ENCODE data around the gene GZMA.
A peak's percentile ranks its signal among the peaks of the same experiment; 100 is the strongest.

GZMA gene

GRCh38 chr5:55110217-55110616, 7.8 kb downstream of the GZMA start:
- DNase-seq (ENCODE audit: low read depth in 2 of 2): no peak

- DNase-seq (ENCODE audit: low read depth in 2 of 2): no peak
These were observed 10.9 kb downstream of the GZMA start for GRCh38 chr5:55113327-55113726.

DNA sequence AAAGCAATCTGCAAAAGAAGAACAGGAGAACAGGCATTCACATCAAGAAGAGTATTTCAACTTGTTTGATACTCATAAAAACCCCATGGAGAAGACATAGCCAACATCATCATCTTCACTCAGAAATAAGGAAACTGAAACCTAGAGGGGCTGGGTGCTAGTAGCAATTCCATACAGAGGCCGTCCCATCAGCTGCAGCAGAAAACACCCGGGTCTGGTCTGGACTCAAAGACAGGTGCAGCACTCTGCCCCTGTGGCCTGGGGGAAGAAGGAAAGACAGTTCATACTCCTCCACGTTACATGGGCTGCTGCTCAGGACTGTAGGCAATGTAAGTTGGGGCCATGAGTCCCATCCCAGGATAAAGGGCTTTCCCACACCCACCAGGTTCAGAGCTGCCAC, 11.6 kb downstream of the GZMA start:
- DNase-seq (ENCODE audit: low read depth in 2 of 2): no peak

GRCh38 chr5:55123365-55123764, 20.9 kb downstream of the GZMA start:
- no peak for DNase-seq (ENCODE audit: low read depth in 2 of 2)

DNA sequence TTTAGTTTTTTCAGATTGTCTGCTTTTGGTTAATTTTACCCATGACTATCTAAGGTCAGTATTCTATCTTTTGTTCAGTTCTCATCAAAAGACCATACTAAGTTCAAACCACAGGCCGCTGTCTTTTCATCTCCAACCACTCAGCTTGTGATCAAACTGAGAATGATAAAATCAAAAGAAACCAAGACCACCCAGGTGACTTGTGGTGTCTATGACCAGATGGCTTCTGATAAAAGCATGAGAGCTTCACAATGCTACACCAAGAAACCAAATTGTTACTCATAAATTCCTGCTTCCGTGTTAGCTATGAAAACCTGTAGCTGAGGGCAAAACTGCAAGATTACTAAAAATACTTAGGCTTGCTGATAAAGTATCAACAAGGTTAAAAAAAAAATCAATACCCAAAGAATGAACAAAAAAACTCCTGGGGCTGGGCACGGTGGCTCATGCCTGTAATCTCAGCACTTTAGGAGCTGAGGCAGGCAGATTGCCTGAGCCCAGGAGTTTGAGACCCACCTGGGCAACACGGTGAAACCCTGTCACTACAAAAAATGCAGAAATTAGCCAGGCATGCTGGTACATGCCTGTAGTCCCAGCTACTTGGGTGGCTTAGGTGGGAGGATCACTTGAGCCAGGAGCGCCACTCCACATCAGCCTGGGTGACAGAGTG, 31.7 kb downstream of the GZMA start:
- peak in 1 of 2 donors; percentile 32 for DNase-seq (ENCODE audit: low read depth in 2 of 2)

- DNase-seq (ENCODE audit: low read depth in 2 of 2): no peak
These were observed 34.1 kb downstream of the GZMA start for GRCh38 chr5:55136521-55136920.

- DNase-seq (ENCODE audit: low read depth in 2 of 2): peak in 1 of 2 donors; percentile 15
These were observed 38.6 kb downstream of the GZMA start for GRCh38 chr5:55140908-55141665.

GRCh38 chr5:55141945-55142690, 39.7 kb downstream of the GZMA start:
- peak in 1 of 2 donors; percentile 9 for DNase-seq (ENCODE audit: low read depth in 2 of 2)

GRCh38 chr5:55143624-55144023, 41.2 kb downstream of the GZMA start:
- DNase-seq (ENCODE audit: low read depth in 2 of 2): no peak

DNA sequence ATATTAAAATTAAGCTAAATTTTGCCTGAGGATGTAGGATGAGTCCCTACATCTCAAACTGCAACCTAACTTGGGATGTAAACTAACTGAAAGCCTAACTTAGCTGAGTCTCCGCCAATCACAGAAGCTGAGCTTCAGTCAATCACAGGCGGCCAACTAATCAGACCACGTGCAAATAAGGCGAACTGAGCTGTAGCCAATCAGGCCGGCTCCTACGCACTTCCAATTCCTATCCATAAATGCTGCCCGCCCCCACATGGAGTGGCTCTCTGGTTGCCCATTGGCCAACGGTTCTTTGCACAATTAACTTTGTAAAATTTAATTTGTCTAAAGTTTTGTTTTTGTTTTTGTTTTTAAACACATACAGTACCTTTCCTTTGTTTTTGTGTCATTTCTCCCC, 43.6 kb downstream of the GZMA start:
- DNase-seq (ENCODE audit: low read depth in 2 of 2): no peak

DNA sequence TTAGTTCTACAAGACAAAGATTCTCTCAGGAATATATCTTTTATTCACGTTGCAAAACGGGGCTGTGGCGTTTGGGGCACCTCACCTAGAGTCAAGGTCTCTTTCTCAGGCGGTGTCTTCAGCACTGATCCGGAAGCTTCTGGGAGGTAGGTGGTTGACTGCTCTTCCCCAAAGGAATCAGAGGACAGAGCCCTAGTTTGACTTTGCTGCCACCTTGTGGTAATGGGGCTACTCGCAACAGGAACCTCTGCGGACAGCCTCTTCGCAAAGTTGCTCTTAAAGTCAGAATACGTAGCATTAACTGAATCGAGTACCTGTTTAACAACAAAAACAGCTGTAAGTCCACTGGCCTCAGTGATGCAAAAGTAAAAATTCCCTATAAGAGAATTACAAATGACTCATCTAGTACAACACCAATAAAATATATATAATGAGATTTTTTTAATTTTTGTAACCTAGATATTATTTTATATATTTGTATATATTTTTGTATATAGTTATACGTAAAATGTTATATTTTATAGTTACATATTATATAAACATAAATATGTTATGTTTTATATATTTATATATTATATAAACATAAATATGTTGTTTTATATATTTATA, 44.2 kb downstream of the GZMA start:
- DNase-seq (ENCODE audit: low read depth in 2 of 2): peak; percentile 65 to 69

- DNase-seq (ENCODE audit: low read depth in 2 of 2): no peak
These were observed 46.9 kb downstream of the GZMA start for GRCh38 chr5:55149308-55149795.

GRCh38 chr5:55151923-55152842, 49.7 kb downstream of the GZMA start:
- no peak for DNase-seq (ENCODE audit: low read depth in 2 of 2)

- DNase-seq (ENCODE audit: low read depth in 2 of 2): no peak
These were observed 52.4 kb downstream of the GZMA start for GRCh38 chr5:55154873-55155272.

Measured in stimulated activated CD8-positive, alpha-beta memory T cell treated with anti-CD3 and anti-CD28 coated beads, Interleukin-15, amount 100 ng/mL, for 48 hours (primary cell).